KOPT-K1 (cell line): ENCODE results near the gene ASH1L.
"Not testable (repeated sequence)": the region's sequence is repeated elsewhere in the genome, so short reads cannot be mapped to it uniquely, and the experiment has no call there.

ENCODE experiments used
- H3K27ac ChIP-seq: fragments of 200-600 bp; sonication (generic); 2 replicates; pipeline ENCODE4 v1.5.1; 2016; ENCODE audit warnings: antibody characterized with exemption, mild to moderate bottlenecking, low read depth, low read length; ENCODE audit not compliant: poor library complexity, severe bottlenecking
- H3K36me3 ChIP-seq: fragments of 200-600 bp; sonication (generic); 2 replicates; pipeline ENCODE4 v1.5.1; 2017; ENCODE audit warnings: antibody characterized with exemption, mild to moderate bottlenecking, low read length, moderate library complexity; ENCODE audit not compliant: insufficient read depth
- H3K9me3 ChIP-seq: fragments of 200-600 bp; sonication (generic); 2 replicates; pipeline ENCODE4 v1.5.1; 2017; ENCODE audit warnings: antibody characterized with exemption, low read length, mild to moderate bottlenecking; ENCODE audit not compliant: insufficient read depth, poor library complexity, severe bottlenecking

Gene ASH1L

GRCh38 chr1:155527677-155528076, 34.9 kb downstream of the ASH1L start:
- Histone ChIP-seq H3K36me3 (no peaks in the 10 kb centered on the region), H3K27ac (no peak overlapping the region), H3K9me3 (no peaks in the 10 kb centered on the region)

- peaks cover under 1% of the 10 kb centered on the region; the same call in 1 of the 2 replicates for H3K36me3 ChIP-seq
- no peak overlapping the region for H3K27ac ChIP-seq
- H3K9me3 ChIP-seq: no peaks in the 10 kb centered on the region
Measured at GRCh38 chr1:155526356-155526755, 36.2 kb downstream of the ASH1L start.

- H3K36me3 ChIP-seq: peaks cover 18% of the 10 kb centered on the region
- no peaks in the 10 kb centered on the region for H3K9me3 ChIP-seq
- H3K27ac ChIP-seq: no peak overlapping the region
Measured at GRCh38 chr1:155522069-155522468, 40.5 kb downstream of the ASH1L start.

- H3K36me3 ChIP-seq: peaks cover 27% of the 10 kb centered on the region
- no peaks in the 10 kb centered on the region for H3K9me3 ChIP-seq
- H3K27ac ChIP-seq: no peak overlapping the region
Measured at GRCh38 chr1:155518484-155518883, 44.1 kb downstream of the ASH1L start.

- Histone ChIP-seq H3K36me3 (peaks cover 42% of the 10 kb centered on the region), H3K9me3 (no peaks in the 10 kb centered on the region), H3K27ac (no peak overlapping the region)
Measured at GRCh38 chr1:155514582-155515187, 47.9 kb downstream of the ASH1L start.

- Histone ChIP-seq H3K27ac (no peak overlapping the region), H3K36me3 (peaks cover 39% of the 10 kb centered on the region), H3K9me3 (no peaks in the 10 kb centered on the region)
Measured at GRCh38 chr1:155513300-155513916, 49.2 kb downstream of the ASH1L start.

GRCh38 chr1:155511385-155511784, 51.2 kb downstream of the ASH1L start:
- peaks cover 30% of the 10 kb centered on the region for H3K36me3 ChIP-seq
- not testable (repeated sequence) for H3K27ac ChIP-seq, H3K9me3 ChIP-seq

GRCh38 chr1:155509064-155509463, 53.5 kb downstream of the ASH1L start:
- Histone ChIP-seq H3K36me3 (peaks cover 30% of the 10 kb centered on the region), H3K9me3 (no peaks in the 10 kb centered on the region), H3K27ac (no peak overlapping the region)

- Histone ChIP-seq H3K9me3 (no peaks in the 10 kb centered on the region), H3K36me3 (peaks cover 20% of the 10 kb centered on the region), H3K27ac (no peak overlapping the region)
Measured at GRCh38 chr1:155507945-155508344, 54.7 kb downstream of the ASH1L start.

- not testable (repeated sequence) for H3K27ac ChIP-seq, H3K9me3 ChIP-seq, H3K36me3 ChIP-seq
Measured at GRCh38 chr1:155505963-155506362, 56.6 kb downstream of the ASH1L start.

- H3K9me3 ChIP-seq: no peaks in the 10 kb centered on the region
- no peak overlapping the region for H3K27ac ChIP-seq
- H3K36me3 ChIP-seq: no peaks in the 10 kb centered on the region
Measured at GRCh38 chr1:155504207-155504606, 58.4 kb downstream of the ASH1L start.

- H3K36me3 ChIP-seq: peaks cover 4% of the 10 kb centered on the region; the same call in 1 of the 2 replicates
- H3K9me3 ChIP-seq: no peaks in the 10 kb centered on the region
- no peak overlapping the region for H3K27ac ChIP-seq
Measured at GRCh38 chr1:155499953-155500639, 62.5 kb downstream of the ASH1L start.

GRCh38 chr1:155499263-155499662, 63.3 kb downstream of the ASH1L start:
- H3K27ac ChIP-seq: no peak overlapping the region
- H3K9me3 ChIP-seq: no peaks in the 10 kb centered on the region
- H3K36me3 ChIP-seq: peaks cover 4% of the 10 kb centered on the region; the same call in 1 of the 2 replicates

- not testable (repeated sequence) for H3K9me3 ChIP-seq, H3K27ac ChIP-seq
- peaks cover 13% of the 10 kb centered on the region for H3K36me3 ChIP-seq
Measured at GRCh38 chr1:155493595-155493994, 69.0 kb downstream of the ASH1L start.

- not testable (repeated sequence) for H3K27ac ChIP-seq, H3K9me3 ChIP-seq
- H3K36me3 ChIP-seq: peaks cover 18% of the 10 kb centered on the region; the same call in 1 of the 2 replicates
Measured at GRCh38 chr1:155488419-155488818, 74.2 kb downstream of the ASH1L start.
